Kidney capillary endothelial cell (primary cell): ENCODE data around the gene SEMA3G.

ENCODE experiments used
- DNase-seq: peaks from one replicate; pipeline ENCODE4 v3.0.0-alpha.2; 2018; ENCODE audit warnings: low spot score

SEMA3G gene

GRCh38 chr3:52438579-52439425 lies 6.1 kb downstream of the SEMA3G start:
- DNase-seq = no peak

GRCh38 chr3:52438104-52438376 lies 6.9 kb downstream of the SEMA3G start:
- no peak for DNase-seq

- DNase-seq = no peak
Observed at GRCh38 chr3:52437326-52438103, 7.4 kb downstream of the SEMA3G start.

GRCh38 chr3:52436500-52437149 lies 8.3 kb downstream of the SEMA3G start:
- DNase-seq = peak; percentile 34

GRCh38 chr3:52435246-52436101 lies 9.4 kb downstream of the SEMA3G start:
- DNase-seq = no peak

- no peak for DNase-seq
Observed at GRCh38 chr3:52434491-52435115, 10.3 kb downstream of the SEMA3G start.

DNA sequence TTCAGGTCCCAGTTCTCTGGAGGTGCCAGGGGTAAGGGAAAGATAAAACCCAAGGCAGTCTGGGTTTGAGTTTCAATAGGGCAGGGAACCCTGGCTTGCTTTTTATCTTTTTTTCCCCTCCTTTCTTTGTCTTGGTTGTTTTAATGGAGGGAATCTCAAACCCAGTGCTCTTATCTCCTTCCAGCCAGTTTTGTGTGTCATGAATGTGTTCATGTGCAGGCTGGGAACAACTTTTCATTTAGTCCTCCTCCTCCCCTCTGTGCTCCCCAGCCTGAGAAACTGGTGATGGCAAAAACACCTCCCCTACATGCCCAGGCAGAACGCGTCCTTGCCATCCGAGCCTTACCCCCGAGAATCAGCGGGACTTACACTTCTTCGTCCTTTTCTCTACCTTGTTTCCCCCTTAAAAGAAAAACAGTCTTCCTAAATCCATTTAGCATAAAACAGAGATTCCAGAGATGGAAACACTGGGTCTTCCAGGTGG lies 10.9 kb downstream of the SEMA3G start:
- no peak for DNase-seq

- no peak for DNase-seq
Observed at GRCh38 chr3:52433328-52433995, 11.4 kb downstream of the SEMA3G start.

GRCh38 chr3:52432691-52433141 lies 12.2 kb downstream of the SEMA3G start:
- DNase-seq = no peak

DNA sequence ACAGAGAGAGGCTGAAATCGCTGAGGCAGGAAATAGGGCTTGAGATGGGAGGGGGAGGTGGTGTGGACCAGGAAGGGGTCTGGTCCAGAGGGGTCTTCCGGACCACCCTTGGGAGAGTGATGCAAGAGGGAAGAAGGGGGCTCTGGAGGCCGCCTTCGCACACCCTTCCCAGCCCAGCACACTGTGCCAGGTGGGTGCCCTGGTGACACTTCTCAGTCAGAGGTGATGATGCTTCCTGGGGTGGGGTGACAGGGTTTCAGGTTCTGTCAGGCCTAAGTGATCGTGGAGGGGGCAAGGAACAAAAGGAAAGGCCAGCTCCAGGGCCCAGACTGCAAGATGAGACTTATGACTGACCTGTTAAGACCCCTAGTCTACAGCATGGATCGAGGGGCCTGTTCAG lies 12.7 kb downstream of the SEMA3G start:
- no peak for DNase-seq

DNA sequence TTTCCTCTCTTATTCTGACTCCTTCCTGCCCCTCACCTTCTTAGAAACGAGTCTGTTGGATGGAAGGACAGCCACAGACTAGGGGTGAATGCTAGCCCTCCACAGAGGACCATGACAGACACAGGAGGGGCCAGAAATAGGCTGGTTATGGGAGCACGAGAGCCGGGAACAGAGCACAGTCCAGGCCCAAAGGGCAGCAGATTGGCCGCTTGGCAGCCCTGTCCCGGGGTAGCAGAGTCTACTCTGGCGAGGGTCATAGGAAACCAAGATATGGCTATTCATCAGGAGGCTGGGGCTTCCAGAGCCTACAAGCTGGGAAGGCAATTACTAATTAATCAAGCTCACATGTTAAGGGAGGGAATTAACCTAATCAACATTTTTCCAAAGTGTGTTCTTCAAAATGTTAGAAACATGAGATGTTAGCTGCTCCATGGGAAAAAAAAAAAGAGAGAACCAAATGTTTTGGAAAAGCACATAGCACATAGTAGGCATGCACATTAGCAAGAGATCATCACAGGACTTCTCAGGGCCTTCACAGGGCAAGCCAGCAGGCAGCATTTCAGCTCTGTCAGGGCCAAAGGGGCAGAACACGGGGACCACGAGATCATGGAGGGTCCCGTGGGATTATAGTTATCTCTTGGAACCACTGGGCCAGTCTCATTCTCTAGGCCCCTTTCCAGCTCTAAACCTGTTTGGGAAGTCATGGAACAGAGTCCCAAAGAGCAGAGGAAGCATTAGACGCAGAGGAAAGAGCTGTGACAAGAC lies 13.3 kb downstream of the SEMA3G start:
- no peak for DNase-seq

GRCh38 chr3:52430416-52430810 lies 14.5 kb downstream of the SEMA3G start:
- DNase-seq = no peak

GRCh38 chr3:52429779-52430415 lies 15.0 kb downstream of the SEMA3G start:
- DNase-seq = peak; percentile 92

GRCh38 chr3:52429031-52429430 lies 15.9 kb downstream of the SEMA3G start:
- no peak for DNase-seq

DNA sequence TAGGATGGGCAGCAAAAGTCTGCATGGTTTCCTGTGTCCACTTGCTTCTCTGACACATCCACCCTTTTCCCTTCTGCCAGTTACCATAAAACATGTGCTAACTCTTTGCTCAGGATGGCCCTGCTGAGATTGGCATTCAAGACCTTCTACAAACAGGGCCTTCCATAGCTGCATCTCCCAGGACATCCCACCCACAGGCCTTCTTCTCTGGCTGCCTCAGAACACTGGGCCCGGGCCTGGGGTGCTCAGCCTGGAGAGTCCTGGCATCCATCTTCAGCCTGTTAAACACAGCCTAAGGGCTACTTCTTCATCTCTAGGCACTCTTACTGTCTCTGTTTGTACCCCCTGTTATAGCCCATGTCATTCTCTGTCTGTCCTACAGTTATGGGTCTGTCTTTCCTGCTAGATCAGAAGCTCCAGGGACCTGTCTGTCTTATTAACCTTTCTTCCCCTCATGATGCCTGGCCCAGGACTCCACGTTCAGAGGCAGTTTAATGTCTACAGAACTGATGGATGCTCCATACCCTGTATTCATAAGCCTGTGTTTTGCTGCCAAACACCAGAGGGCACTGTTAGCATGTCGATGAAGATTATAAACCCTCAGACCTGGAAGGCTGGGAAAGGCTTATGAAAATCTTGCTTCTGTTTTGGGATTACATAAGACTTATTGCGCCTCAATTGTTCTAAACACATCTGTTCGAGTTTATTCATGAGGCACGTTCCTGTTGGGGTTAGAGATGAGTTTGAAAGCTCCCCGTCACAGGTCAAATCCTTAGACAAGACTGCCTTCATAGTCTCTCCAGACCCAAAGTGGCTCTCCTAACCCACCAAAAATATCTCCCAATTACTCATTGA lies 16.5 kb downstream of the SEMA3G start:
- peak; percentile 80 for DNase-seq

- DNase-seq = no peak
Observed at GRCh38 chr3:52423173-52423572, 21.7 kb downstream of the SEMA3G start.

DNA sequence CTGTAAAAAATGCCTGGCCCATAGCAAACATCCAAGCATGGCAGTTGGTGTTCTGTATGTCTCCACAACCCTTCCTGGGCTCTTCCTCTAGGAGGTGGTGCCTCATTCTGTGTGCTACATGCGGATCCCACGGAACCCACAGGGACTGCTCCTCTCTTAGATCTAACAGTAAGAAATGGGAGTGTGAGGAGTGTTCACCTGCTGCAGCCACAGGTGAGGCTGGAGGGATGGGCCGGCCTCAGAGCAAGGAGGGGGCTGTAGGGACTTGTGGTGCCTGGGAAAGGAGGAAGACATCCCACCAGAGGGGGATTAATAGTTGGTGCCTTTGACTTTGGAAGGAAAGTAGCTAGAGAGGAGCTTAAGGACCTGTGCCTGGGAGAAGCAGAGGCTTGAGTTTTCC lies 22.2 kb downstream of the SEMA3G start:
- no peak for DNase-seq

DNA sequence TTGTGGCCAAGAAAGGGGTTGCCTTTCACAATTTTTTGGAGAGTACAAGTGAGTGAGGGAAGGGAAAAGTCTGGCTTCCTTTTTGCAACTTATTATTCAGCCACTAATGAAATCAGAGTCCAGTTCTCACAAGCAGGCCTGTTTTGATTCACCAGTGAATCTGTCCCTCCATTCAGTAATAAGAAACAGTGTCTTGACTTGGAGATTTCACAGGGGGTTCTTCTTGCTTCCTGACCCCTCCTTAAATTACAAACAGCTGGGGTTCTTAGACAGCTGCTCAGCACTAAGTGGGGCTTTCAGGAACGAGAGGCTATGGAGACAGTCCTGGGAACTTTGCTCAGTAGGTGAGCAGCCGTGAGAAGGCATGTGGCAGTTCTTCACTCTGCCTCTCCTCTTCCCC lies 24.5 kb downstream of the SEMA3G start:
- no peak for DNase-seq

DNA sequence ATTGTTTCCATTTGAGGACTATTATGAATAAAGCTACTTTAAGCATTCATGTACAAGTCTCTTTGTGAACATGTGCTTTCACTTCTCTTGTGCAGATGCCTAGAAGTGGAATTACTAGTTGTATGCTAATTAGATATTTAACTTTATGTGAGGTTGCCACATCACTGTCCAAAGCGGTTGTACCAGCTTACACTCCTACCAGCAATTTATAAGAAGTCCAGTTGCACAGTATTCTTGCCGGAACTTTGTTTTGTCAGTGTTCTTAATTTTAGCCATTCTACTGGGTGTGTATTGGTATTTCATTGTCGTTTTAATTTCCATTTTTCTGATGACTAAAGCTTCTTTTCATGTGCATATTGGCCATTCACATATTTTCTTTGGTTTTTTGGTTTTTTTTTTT lies 29.1 kb downstream of the SEMA3G start:
- DNase-seq = no peak
